ENCODE data around the gene TPRG1L.

The TPRG1L gene

DNA sequence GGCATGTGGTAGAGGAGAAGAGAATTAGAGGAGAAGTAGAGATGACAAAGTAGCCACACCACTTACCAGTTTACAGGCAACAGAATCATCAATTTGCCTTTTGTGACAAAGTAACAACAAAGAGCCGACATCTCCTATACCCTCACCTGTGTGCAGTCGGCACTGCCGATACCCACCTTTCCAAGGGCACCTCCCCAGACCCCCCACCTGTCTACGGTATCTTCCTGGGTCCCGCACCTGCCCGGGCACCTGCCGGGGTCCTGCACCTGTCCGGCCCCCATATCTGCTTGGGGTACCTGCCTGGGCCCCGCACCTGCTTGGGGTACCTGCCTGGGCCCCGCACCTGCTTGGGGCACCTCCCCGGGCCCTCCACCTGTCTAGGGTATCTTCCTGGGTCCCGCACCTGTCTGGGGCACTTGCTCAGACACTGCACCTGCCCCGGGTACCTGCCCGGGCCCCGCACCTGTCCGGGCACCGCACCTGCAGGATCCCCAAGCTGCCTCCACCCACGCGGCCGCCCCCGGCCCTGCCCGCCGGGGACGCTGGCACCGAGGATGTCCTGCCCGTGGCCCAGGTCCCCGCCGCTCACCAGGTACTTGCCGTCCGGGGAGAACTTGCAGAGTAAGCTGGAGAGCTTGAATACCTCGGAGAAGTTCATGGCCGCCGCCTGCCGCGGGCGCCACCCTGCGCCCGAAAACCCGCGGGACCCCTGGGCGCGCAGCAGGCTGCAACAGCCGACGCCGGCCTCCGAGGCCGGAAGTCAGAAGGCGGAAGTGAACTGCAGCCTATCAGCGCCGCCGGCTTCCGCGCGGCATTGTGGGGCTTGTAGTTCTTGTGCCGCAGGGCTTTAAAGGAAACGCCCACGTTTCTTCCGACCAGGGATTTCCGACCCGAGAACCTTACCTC, 24.8 kb downstream of the TPRG1L start, which contains the start of gene WRAP73:
WRAP73 (minus strand) TSS at position 762 of the 906 bp plus-strand sequence; CDS start at position 658, 104 bp downstream.
- DNase-seq = peak; percentile 89 to 91

DNA sequence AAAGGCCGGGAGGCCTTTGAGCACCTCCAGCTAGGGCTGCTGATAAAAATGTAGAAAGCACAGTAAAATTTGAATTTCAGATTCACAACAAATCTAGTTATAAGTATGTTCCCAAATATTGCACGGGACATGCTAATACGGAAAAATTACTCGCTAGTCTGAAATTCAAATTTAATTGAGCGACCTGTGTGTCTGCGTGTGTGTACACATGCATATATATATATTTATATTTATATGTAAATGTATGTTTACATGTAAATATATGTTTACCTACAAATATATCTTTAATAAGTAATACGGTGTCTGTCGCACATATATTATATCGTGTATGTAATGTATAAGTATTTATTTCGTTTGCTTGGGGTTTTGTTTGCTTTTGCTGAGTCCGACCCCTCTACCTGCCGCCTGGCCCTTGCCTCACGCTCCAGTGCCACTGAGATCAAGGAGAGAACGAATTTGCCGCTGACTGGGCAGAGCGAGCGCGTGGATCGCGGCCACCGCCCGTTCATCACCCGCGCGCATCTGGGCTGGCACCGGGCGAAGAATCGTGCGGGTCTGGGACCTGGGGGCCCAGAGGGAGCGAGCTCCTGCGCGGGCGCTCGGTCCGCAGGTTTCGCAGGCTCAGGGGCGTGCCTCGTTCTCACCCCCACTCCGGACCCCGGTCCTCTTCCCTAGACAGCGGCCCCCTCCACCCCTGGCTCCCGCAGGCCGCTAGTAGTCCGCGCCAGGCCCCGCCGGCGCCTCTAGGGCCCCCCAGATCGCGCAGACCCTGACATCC, 25.6 kb downstream of the TPRG1L start:
- DNase-seq = no peak

GRCh38 chr1:3651026-3651929, 26.5 kb downstream of the TPRG1L start:
- DNase-seq = peak in 1 of 2 donors; percentile 14

- peak in 1 of 2 donors; percentile 33 for DNase-seq
These were observed 27.2 kb downstream of the TPRG1L start, which contains the start of gene TP73 for GRCh38 chr1:3651930-3652547. Gene TP73, plus strand, starts transcription at chr1:3652516. Its CDS starts 29,850 bp downstream, at chr1:3682366.

DNA sequence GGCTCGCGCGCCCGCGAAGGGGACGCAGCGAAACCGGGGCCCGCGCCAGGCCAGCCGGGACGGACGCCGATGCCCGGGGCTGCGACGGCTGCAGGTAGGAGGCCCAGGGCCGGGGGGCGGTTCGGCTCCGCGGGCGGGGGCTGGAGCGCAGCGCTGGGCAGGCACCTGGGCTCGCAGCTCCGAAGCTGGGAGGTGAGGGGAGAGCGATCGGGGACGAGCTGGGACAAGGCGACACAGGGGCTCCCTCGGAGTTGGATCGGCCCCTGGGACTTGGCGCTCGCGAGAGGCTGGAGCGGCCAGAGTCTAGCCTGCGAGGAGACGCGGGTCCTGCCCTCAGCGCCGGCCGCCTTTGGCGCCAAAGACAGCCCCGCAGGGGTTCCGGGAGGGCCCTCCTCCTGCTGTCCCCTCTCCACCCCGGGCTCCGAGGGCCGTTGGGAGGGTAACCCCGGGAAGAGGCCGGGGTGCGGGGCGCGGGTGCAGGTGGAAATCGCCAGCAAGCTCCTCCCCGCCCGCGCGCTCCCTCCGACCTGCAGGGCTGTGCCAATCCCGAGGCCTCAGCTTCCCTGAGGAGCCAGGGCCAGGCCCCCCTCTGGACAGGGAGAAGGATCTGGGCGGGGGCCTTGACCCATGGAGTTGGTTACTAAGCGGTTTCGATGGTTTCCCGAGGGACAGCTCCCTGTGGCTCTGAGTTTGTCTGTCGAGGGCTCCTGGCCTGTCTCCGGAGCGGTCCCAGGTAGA, 27.9 kb downstream of the TPRG1L start:
- no peak for DNase-seq

DNA sequence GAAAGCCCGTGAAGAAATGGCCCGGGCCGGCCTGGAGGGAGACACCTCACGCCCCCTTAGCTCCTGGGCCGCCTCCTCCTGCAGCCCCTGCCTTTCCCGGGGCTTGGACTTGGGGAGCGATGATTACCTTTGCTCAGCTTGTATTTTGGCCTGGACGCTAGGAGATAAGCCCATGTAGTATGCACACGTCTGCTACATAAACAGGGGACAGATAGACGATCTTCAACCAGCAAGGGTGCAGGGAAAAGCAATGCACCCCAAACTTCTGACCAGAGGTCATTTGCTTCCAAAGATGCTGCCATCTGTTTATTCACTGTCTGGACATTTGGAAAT, 28.4 kb downstream of the TPRG1L start:
- DNase-seq = no peak

DNA sequence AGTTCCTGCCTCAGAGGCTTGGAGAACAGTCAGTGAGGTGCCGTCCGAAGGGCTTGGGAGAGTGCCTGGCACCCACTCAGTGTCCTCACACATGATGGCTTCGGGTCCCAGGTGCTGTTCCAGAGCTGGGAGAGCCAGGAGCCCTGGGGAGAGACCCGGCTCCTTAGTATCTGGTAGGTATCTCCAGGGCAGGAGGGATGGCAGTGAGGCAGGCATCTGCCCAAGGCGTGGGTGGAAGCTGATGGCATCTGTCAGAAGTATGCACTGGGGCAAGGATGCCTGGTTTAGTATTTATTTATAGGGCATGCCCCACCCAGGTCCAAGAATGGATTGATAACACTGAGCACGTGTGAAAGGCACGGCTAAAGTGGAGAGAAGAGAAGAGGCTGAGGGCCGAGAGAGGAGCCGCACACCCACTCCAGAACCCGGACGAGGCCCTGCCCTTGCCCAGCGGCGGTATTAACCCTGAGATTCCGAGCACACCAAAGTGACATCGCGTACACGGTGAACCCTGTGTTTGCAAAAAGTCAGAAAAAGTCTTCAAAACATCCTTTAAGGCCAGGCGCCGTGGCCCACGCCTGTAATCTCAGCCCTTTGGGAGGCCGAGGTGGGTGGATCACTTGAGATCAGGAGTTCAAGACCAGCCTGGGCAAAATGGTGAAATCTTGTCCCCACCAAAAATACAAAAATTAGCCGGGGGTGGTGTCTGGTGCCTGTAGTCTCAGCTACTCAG, 29.9 kb downstream of the TPRG1L start:
- no peak for DNase-seq

- no peak for DNase-seq
These were observed 31.8 kb downstream of the TPRG1L start for GRCh38 chr1:3656450-3657095.

- DNase-seq = no peak
These were observed 32.3 kb downstream of the TPRG1L start for GRCh38 chr1:3657096-3657475.

DNA sequence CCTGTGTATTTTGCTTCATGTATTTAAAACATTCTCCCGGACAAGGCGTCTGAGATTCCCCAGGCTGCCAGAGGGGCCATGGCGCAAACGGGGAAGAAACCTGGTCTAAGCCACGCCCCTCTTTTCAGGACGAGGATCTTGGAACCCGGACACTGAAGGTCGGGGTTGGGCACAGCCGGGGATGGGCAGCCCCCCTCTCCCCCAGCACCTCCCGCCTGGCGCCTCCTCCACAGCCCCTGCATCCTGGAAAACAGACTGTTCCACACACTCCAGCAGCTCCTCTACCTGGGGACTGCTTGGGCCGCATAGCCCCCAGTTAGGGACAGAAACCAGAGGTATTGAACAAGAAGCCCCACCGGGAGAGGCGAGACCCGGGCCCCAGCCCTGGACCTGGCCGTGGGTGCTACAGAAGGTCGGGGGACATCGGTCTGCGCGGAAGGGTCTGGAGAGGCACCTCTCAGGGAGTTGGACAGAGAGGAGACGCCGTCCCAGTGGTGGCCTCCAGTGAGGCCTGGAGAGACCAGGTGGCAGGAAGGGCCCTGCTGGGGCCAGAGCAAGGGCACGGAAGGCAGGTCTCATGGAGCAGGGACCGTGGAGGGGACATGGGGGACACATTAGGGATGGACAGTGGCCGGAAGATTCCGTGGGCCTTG, 32.9 kb downstream of the TPRG1L start:
- DNase-seq = no peak

GRCh38 chr1:3658231-3658615, 33.4 kb downstream of the TPRG1L start:
- no peak for DNase-seq

- DNase-seq = no peak
These were observed 34.3 kb downstream of the TPRG1L start for GRCh38 chr1:3659093-3659492.

GRCh38 chr1:3660704-3661103, 35.9 kb downstream of the TPRG1L start:
- DNase-seq = no peak

GRCh38 chr1:3661631-3662030, 36.8 kb downstream of the TPRG1L start:
- no peak for DNase-seq

DNA sequence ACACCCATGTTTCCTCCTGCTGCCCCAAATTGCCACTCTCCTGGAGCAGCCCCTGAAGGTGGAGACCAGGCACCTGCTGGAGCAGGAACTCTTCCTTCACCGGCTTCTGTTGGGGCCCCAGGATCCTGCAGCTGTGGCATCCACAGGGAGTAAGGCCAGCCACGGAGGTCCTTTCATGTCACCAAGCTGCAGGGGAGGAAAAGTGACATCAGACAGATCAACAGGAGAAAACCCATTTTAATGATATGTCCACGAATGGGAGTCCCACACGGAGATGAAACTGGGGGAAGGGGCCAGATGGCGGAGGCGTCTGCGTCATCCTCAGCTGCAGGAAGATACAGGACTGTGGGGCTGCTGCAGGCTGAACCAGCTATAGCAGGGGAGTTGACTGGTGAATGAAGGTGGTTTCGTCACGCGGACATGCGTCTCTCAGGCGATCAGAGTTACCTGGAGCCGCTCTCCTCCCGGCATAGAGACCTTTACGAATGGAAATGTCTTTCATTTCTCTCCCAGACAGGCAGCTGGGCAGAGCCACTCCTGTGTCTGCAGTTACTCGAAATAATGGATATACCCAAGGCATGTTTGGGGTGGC, 37.4 kb downstream of the TPRG1L start:
- DNase-seq = no peak

DNA sequence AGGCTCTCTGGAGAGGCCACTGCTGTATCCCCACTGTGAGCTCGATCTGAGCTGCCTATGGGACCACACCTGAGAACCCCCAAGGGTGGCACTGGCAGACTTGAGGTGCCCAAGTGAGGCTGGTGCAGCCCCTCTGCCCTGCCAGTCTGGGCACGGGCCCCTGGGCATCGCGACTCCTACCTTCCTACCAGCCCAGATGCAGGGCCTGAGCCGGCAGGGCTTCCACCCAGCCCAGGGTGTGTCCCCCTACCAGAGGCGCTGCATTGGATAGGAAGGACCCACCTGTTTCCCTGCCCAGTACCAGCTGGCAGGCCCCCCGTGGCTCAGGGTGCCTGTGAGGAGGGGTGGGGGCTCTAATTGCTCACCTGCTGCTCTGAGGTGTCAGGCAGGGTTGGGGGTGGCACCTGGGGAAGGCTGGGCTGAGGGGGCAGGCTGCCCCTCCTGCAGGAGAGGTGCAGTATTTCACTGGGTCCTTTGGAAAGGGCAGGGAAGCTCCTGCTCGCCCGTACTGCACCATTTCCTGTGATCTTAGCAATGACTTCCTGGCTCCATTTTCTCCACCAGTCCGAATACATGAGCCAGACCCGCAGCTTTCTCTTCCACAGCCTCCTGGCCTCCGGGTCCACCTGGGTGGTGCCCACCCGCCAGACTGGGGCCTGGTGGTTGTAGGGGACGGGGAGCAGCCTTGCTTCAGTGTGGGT, 39.3 kb downstream of the TPRG1L start:
- DNase-seq = no peak

DNA sequence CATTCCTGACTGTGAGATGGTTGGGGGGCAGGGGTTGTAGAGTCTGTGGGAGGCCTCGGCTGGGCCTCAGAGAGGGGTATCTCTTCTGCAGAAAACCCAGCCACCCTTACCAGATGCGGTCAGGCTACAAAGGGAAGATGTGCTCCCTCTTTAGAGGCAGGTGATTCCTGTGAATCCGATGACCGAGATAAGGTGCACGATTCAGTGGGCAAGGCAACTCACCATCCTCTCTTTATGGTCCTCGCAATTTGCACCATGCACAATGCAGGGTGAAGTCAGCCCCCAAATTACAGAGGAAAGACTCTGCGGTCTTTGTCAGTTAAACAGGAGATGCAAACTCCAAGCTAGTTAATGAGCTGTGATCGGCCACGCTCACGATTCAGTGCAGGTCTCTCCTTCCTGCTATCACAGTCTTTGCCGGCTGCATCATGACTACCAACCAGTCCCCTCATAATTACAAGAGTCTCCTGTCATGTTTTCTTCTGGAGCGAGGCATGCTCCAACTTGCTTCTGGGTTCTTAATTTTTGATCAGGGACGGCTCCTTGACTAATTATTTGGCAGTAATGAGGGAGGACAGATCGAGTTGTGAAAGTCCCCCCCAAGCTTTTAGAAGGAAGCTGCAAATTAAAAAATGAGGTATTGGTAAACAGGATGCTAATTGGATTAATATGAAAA, 40.0 kb downstream of the TPRG1L start:
- no peak for DNase-seq

DNA sequence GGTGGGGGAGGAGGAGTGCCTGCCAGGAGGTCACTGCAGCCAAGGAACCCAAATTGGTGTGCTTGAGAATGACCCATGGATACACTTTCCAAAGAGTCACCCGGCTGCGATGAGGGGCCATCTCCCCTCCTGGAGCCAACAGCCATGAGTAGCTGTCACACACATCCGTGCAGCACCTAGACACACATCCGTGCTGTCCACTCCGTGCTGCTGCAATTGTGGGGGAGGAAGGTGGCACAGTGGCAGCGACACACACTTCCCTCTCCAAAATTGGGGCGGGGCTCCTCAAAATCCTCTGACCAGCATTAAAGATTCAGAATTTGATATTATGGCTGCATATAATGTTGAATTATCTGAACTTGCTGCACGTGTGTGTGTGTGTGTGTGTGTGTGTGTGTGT, 43.3 kb downstream of the TPRG1L start:
- no peak for DNase-seq
